GM20000 (cell line): ENCODE data around the gene PAK3.

Experiments used
- DNase-seq: peaks from one replicate; pipeline ENCODE4 v3.0.0; 2012; ENCODE audit warnings: low spot score
- TF ChIP-seq, protein P1 (sequence below): IDR thresholded peaks from 2 replicates; pipeline ENCODE4 v1.5.1; 2012; ENCODE audit warnings: mild to moderate bottlenecking, control low read depth; ENCODE audit errors: extremely low read depth, missing control alignments

PAK3 gene

DNA sequence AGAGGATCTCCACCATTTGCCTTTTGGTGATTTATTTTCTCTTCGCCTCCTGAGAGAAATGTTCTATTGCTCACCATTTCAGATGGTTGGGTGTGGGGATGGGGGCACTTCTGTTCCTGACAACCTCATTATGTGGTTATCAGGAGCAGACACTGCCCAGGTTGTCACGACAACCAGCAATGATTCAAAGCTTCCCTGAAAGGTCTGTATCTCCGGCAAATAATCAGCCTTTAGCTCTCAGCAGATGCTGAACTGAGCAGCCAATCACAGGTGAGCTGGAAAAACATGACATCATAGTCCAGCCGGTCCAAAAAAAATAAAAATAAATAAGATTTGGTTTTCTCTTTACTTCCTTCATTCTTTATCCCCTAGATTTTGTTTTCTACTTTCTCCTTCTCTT lies 5.5 kb upstream of the PAK3 start:
- TF ChIP-seq, protein P1, sequence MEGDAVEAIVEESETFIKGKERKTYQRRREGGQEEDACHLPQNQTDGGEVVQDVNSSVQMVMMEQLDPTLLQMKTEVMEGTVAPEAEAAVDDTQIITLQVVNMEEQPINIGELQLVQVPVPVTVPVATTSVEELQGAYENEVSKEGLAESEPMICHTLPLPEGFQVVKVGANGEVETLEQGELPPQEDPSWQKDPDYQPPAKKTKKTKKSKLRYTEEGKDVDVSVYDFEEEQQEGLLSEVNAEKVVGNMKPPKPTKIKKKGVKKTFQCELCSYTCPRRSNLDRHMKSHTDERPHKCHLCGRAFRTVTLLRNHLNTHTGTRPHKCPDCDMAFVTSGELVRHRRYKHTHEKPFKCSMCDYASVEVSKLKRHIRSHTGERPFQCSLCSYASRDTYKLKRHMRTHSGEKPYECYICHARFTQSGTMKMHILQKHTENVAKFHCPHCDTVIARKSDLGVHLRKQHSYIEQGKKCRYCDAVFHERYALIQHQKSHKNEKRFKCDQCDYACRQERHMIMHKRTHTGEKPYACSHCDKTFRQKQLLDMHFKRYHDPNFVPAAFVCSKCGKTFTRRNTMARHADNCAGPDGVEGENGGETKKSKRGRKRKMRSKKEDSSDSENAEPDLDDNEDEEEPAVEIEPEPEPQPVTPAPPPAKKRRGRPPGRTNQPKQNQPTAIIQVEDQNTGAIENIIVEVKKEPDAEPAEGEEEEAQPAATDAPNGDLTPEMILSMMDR, result no peak

GRCh38 chrX:111098874-111099273 lies 2.9 kb downstream of the PAK3 start:
- TF ChIP-seq, protein P1, result peak; percentile 65
- DNase-seq, result peak; percentile 68

More for the DNA sequence above, 5.5 kb upstream of the PAK3 start:
- DNase-seq, result no peak

DNA sequence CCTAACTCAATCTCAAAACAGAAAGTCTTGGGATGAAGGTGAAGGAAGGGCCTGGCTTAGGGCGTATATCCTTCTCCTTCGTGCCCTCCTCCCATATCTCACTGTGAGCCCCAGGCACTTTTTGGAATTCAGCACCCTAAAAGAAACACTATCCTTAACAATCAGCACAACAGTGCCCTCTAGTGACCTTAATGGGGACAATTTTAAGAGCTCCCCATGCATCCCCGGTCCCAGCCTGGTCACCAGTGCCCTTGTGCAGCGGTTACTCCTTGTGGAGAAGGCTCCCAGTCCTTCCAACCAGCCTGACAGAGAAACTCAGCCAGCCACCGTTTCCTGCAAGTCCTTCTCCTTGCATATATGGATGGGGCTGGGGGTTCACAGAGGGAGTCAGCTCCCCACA lies 4.2 kb downstream of the PAK3 start:
- TF ChIP-seq, protein P1, result no peak
- DNase-seq, result peak; percentile 53

GRCh38 chrX:111101580-111101979 lies 5.6 kb downstream of the PAK3 start:
- TF ChIP-seq, protein P1, result no peak
- no peak for DNase-seq

DNA sequence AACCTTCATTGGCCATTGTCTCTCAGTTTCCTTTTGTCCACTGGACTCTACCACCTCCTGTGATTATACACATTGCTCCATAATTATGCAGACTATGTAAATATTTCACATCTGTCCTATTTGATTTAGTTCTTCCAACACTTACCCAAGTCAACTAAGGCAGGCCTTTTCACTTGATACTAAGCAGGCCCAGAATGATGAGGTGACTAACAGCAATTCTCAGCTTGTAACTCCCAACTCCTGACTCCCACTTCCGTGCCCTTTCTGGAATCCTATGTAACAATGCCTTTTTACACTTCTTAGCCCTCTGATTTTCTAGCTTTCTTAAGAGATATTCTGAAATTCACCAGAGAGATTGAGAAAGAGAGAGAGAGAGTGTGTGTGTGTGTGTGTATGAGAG lies 6.6 kb downstream of the PAK3 start:
- DNase-seq, result no peak
- TF ChIP-seq, protein P1, result no peak

GRCh38 chrX:111103246-111103645 lies 7.3 kb downstream of the PAK3 start:
- TF ChIP-seq, protein P1, result no peak
- no peak for DNase-seq

- TF ChIP-seq, protein P1, result no peak
These were observed 14.2 kb downstream of the PAK3 start for GRCh38 chrX:111110098-111110775.

More at GRCh38 chrX:111110098-111110775, 14.2 kb downstream of the PAK3 start:
- DNase-seq, result no peak
